ENCODE results near the gene KPNA1. TPM values are rescaled to one million over a fixed set of nuclear protein-coding genes. Genes with fewer than 3 reads are reported as not detected.

The KPNA1 gene
- polyA plus RNA-seq, 1 experiment, result 27.8 TPM

DNA sequence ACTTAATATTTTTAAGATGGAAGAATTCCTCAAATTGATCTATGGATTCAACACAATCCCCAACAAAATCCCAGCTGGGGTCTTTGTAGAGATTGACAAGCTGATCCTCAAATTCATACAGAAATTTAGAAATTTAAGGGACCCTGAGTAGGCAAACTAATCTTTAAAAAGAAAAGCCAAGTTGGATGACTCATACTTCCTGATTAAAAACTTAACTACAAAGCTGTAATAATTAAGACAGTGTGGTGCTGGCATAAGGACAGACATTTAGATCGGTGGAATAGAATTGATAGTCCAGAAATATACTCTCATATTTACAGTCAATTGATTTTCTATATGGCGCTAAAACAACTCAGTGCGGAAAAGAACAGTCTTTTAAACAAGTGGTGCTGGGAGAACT, 119.2 kb downstream of the KPNA1 start:
- Histone ChIP-seq H3K4me3 (ENCODE audit: low read depth, low read length) (no peak overlapping the region), H3K36me3 (ENCODE audit: control insufficient read depth, insufficient read depth, low read length) (no peaks in the 10 kb centered on the region), H3K27me3 (ENCODE audit: control insufficient read depth, insufficient read depth, low read length) (no peaks in the 10 kb centered on the region)
- ChIA-PET POLR2A (no interaction called here), CTCF (no interaction called here)
- TF ChIP-seq, protein P1, sequence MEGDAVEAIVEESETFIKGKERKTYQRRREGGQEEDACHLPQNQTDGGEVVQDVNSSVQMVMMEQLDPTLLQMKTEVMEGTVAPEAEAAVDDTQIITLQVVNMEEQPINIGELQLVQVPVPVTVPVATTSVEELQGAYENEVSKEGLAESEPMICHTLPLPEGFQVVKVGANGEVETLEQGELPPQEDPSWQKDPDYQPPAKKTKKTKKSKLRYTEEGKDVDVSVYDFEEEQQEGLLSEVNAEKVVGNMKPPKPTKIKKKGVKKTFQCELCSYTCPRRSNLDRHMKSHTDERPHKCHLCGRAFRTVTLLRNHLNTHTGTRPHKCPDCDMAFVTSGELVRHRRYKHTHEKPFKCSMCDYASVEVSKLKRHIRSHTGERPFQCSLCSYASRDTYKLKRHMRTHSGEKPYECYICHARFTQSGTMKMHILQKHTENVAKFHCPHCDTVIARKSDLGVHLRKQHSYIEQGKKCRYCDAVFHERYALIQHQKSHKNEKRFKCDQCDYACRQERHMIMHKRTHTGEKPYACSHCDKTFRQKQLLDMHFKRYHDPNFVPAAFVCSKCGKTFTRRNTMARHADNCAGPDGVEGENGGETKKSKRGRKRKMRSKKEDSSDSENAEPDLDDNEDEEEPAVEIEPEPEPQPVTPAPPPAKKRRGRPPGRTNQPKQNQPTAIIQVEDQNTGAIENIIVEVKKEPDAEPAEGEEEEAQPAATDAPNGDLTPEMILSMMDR (IDR thresholded peaks at IDR 0.05; ENCODE audit: insufficient read depth, low read depth, low read length), result no peak
- DNase-seq (ENCODE audit: low read depth), result no peak

DNA sequence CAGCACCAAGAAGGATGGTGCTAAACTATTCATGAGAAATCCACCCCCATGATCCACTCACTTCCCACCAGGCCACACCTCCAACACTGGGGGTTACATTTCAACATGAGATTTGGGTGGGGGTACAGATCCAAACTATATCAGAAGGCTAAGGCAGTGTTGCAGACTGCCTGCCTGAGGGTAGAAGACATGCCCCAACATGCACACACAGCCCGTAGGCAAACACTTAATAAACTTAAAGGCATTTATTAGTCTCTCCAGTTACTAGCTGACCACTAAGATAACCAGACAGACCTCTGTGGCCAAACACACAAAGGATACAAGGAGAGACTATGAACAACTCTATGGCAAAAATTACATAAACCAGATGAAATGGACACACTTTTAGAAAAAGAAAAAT, 120.6 kb downstream of the KPNA1 start:
- Histone ChIP-seq H3K4me3 (ENCODE audit: low read depth, low read length) (no peak overlapping the region), H3K27me3 (ENCODE audit: control insufficient read depth, insufficient read depth, low read length) (no peaks in the 10 kb centered on the region), H3K36me3 (ENCODE audit: control insufficient read depth, insufficient read depth, low read length) (no peaks in the 10 kb centered on the region)
- CTCF ChIA-PET, result interaction anchor here (1.7 to 3.6 kb wide), 6 partner anchors 10 to 286 kb away, joined by 4 to 32 read pairs (median 9); partner anchors contain the start of genes FAM162A, MIX23 and PARP14
- TF ChIP-seq, protein P1 (IDR thresholded peaks at IDR 0.05; ENCODE audit: insufficient read depth, low read depth, low read length), result no peak
- POLR2A ChIA-PET, result no interaction called here
- no peak for DNase-seq (ENCODE audit: low read depth)

DNA sequence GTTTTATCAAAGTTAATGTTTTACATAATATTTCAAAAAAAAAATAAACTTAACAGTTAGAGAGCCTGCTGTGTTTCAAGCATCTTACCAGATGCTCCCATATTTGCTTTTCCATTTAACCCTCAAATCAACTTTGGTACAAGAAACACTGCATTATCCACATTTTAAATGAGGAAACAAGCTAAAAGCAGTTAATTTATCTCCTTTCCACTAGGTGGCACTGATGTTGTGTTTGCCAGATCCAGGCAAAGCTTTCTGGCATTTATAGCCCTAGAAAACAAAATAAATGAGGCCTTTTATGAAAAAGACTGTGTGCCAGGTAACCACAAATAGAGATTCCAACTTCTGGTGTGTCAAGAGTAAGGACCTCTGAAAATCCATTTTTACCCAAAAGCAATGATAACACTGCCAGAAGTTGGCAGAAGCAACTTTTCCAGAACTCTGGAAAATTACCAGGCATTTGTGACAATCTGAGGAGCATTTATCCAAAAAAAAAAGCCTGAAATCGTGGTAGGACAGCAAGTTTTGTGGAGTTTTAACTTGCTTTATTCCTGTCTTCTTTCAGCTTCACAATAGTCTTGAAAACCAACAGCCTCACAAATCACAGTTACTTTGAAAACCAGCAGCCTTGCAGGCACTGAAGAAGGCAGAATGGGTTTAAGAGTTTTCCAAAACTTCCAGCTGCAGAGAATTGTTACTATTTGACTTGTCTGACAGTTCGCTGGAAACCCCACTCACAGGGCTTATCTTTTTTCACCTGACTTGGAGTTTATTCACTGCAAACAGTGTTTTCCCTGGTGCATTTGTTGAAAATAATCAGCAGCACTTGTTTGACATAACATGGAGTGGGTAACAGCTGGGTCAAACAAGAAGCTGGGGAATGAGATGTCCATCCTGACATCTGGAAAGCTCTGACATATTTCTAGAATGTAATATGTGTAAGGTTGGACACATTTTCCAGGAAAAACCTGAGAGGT, 121.6 kb downstream of the KPNA1 start:
- CTCF ChIA-PET, result interaction anchor here (0.6 to 3.6 kb wide), 17 partner anchors 9 to 931 kb away, joined by 3 to 32 read pairs (median 4); partner anchors contain the start of genes FAM162A, MIX23, PARP14 and WDR5B
- H3K4me3 ChIP-seq (ENCODE audit: low read depth, low read length), result no peak overlapping the region
- H3K27me3 ChIP-seq (ENCODE audit: control insufficient read depth, insufficient read depth, low read length), result no peaks in the 10 kb centered on the region
- DNase-seq (ENCODE audit: low read depth), result no peak
- TF ChIP-seq, protein P1 (IDR thresholded peaks at IDR 0.05; ENCODE audit: insufficient read depth, low read depth, low read length), result peak; percentile 73
- POLR2A ChIA-PET, result interaction anchor here (0.7 to 1.4 kb wide), 2 partner anchors 9 to 23 kb away, joined by 4 to 6 read pairs; partner anchors contain the start of gene FAM162A
- H3K36me3 ChIP-seq (ENCODE audit: control insufficient read depth, insufficient read depth, low read length), result no peaks in the 10 kb centered on the region

DNA sequence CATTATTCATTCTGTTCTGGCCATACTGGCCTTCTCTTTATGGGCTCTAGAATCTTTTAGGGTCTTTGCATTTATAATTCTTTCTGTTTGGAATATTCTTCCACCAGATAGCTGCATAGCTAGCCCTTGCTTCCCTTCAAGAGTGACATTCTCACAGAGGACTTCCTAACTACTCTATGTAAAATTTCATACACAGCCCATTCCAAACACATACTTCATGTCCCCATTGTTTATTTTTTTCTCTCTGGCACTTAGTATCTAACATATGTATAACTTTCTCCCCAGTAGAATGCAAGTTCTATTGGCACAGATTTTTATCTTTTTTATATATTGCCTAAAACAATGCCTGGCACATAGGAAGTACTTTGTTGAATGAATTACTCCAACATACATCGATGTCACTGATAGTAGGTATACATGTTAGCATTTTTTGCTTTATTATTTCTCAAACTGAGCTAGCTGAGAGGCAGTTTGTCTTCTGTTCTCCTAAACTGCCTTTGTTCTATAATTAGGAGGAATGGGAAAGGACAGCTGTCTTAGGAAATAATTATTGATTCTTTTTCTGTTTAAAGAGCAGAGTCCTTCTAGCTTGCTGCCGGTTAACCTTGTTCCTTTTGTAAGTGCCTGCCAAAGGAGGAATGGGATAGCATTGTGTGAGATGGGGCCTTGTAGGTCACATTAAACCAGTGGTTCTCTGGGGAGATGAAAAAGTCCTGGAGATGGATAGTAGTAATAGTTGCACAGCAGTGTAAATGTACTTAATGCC, 122.9 kb downstream of the KPNA1 start:
- ChIA-PET CTCF (interaction anchor here (0.6 to 3.6 kb wide), 3 partner anchors 66 to 551 kb away, joined by 3 to 21 read pairs (median 6); partner anchors contain the start of gene PARP14), POLR2A (no interaction called here)
- Histone ChIP-seq H3K4me3 (ENCODE audit: low read depth, low read length) (no peak overlapping the region), H3K27me3 (ENCODE audit: control insufficient read depth, insufficient read depth, low read length) (no peaks in the 10 kb centered on the region), H3K36me3 (ENCODE audit: control insufficient read depth, insufficient read depth, low read length) (no peaks in the 10 kb centered on the region)
- TF ChIP-seq, protein P1 (IDR thresholded peaks at IDR 0.05; ENCODE audit: insufficient read depth, low read depth, low read length), result no peak
- DNase-seq (ENCODE audit: low read depth), result no peak

DNA sequence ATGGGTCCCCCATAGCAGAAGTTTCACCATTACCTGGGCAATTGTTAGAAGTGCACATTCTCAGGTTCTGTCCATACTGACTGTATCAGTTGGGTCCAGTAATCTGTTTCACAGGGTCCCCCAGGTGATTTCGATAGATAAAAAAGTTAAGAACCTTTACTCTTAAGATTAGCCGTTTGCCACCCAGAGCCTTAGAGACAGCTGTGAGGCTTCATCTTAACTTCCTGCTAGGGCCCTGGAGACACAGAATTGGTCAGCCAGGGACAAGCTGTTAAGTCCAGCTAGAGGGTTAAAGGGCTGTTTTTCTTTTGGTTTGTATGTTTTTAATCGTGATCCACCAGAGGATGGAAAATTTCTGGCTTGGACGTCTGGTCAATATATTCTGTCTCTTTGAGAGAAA, 124.1 kb downstream of the KPNA1 start:
- DNase-seq (ENCODE audit: low read depth), result no peak
- Histone ChIP-seq H3K4me3 (ENCODE audit: low read depth, low read length) (no peak overlapping the region), H3K36me3 (ENCODE audit: control insufficient read depth, insufficient read depth, low read length) (no peaks in the 10 kb centered on the region), H3K27me3 (ENCODE audit: control insufficient read depth, insufficient read depth, low read length) (no peaks in the 10 kb centered on the region)
- ChIA-PET CTCF (interaction anchor here (1.4 to 2.4 kb wide), 2 partner anchors 68 to 289 kb away, joined by 6 to 12 read pairs; partner anchors contain the start of gene PARP14), POLR2A (no interaction called here)
- TF ChIP-seq, protein P1 (IDR thresholded peaks at IDR 0.05; ENCODE audit: insufficient read depth, low read depth, low read length), result no peak
